Upper lobe of left lung (tissue), 4 donors: ENCODE results near the gene MAEL.

Experiments used
- POLR2A ChIP-seq, 4 donors: fragments of 450-650 bp; IDR thresholded peaks; one replicate each; pipeline ENCODE4 v1.5.1; 2016 to 2017; ENCODE audit warnings: antibody characterized with exemption in 4 of 4, mild to moderate bottlenecking in 2 of 4
- TF ChIP-seq, protein P1 (sequence below), 6 experiments: fragments of 450-650 bp in 4 of 6; fragments of 200-600 bp in 2 of 6; sonication (generic) in 2 of 6; IDR thresholded peaks; one replicate each; pipeline ENCODE4 v1.5.1; 2016 to 2019; ENCODE audit warnings: antibody characterized with exemption in 6 of 6

DNA sequence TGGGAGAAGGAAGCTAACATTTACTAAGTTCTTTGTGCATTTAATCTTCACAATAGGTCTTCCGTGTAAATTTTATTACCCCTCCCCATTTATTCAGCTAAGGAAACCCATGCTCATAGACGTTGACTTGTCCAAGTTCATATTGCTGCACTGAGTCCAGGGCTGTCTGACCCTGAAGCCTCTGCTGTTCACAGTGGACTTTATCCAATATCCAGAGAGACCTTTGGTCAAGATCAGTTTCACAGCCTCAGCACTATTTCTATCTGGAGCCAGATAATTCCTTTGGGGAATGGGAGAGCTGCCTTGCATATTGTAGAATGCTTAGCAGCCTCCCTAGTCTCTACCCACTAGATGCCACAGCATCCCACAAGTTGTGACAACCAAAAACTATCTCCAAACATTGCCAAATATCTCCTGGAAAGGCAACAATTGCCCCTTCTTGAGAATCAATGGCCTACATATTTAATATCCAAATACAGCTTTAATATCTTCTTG is 40.2 kb upstream of the MAEL start:
- TF ChIP-seq, protein P1, sequence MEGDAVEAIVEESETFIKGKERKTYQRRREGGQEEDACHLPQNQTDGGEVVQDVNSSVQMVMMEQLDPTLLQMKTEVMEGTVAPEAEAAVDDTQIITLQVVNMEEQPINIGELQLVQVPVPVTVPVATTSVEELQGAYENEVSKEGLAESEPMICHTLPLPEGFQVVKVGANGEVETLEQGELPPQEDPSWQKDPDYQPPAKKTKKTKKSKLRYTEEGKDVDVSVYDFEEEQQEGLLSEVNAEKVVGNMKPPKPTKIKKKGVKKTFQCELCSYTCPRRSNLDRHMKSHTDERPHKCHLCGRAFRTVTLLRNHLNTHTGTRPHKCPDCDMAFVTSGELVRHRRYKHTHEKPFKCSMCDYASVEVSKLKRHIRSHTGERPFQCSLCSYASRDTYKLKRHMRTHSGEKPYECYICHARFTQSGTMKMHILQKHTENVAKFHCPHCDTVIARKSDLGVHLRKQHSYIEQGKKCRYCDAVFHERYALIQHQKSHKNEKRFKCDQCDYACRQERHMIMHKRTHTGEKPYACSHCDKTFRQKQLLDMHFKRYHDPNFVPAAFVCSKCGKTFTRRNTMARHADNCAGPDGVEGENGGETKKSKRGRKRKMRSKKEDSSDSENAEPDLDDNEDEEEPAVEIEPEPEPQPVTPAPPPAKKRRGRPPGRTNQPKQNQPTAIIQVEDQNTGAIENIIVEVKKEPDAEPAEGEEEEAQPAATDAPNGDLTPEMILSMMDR (IDR thresholded peaks at IDR 0.05) = no peak
- no peak for TF ChIP-seq POLR2A (IDR thresholded peaks at IDR 0.05)
